Naive thymus-derived CD4-positive, alpha-beta T cell (primary cell): ENCODE data around the gene GID4. TPM values are rescaled to one million over a fixed set of nuclear protein-coding genes. Genes with fewer than 3 reads are reported as not detected.
"Not testable (repeated sequence)": the region's sequence is repeated elsewhere in the genome, so short reads cannot be mapped to it uniquely, and the experiment has no call there.

Experiments used
- ATAC-seq: fragments of 150-1000 bp; cut with Tn5 transposase; 2 replicates; pipeline ENCODE4 v1.10.0; 2021; ENCODE audit warnings: mild to moderate bottlenecking, moderate library complexity
- CTCF ChIA-PET: fragments of 350-600 bp; sonication (Branson Sonifier 250); formaldehyde crosslinking; loops from one replicate; lab custom pipeline; 2021; ENCODE audit warnings: antibody characterized with exemption; lab: Charles Lee
- POLR2A ChIA-PET: fragments of 350-600 bp; sonication (Branson Sonifier 250); formaldehyde crosslinking; loops from one replicate; lab custom pipeline; 2021; ENCODE audit warnings: antibody characterized with exemption, inconsistent platforms; lab: Charles Lee
- DNase-seq, 9 donors: peaks; one replicate each; pipeline versions ENCODE4 v3.0.0 to v3.0.0-alpha.2; 2020 to 2022; ENCODE audit warnings: mixed read lengths in 1 of 9
- H3K27ac ChIP-seq: one replicate; pipeline ENCODE4 v1.7.0; 2013; ENCODE audit warnings: mild to moderate bottlenecking, low read depth, low read length, moderate library complexity
- H3K27me3 ChIP-seq, 2 donors: one replicate each; pipeline ENCODE4 v1.7.0; 2013; ENCODE audit warnings: low read length in 2 of 2, mild to moderate bottlenecking in 2 of 2, moderate library complexity in 2 of 2; ENCODE audit not compliant: control insufficient read depth in 2 of 2, insufficient read depth in 2 of 2
- H3K36me3 ChIP-seq, 3 experiments: 1 replicate in 2 of 3; 2 replicates in 1 of 3; pipeline ENCODE4 v1.7.0; 2013; ENCODE audit warnings: low read length in 3 of 3, mild to moderate bottlenecking in 3 of 3, moderate library complexity in 1 of 3; ENCODE audit not compliant: insufficient read depth in 3 of 3, control insufficient read depth in 2 of 3
- H3K4me1 ChIP-seq, 2 donors: one replicate each; pipeline ENCODE4 v1.7.0; 2013; ENCODE audit warnings: low read length in 2 of 2, mild to moderate bottlenecking in 2 of 2, moderate library complexity in 1 of 2; ENCODE audit not compliant: control insufficient read depth in 2 of 2, insufficient read depth in 2 of 2
- H3K4me3 ChIP-seq: 2 replicates; pipeline ENCODE4 v1.7.0; 2013; ENCODE audit warnings: mild to moderate bottlenecking, low read length
- H3K9me3 ChIP-seq, 3 experiments: 1 replicate in 2 of 3; 2 replicates in 1 of 3; pipeline ENCODE4 v1.7.0; 2013; ENCODE audit warnings: low read length in 3 of 3; ENCODE audit not compliant: control insufficient read depth in 2 of 3
- H3K27ac Mint-ChIP-seq, 9 donors: one replicate each; pipeline ENCODE4 v1.8.0; 2020 to 2022; ENCODE audit warnings: mixed read lengths in 9 of 9, mild to moderate bottlenecking in 8 of 9, moderate library complexity in 5 of 9, inconsistent platforms in 2 of 9
- H3K27me3 Mint-ChIP-seq, 5 donors: one replicate each; pipeline ENCODE4 v1.8.0; 2021 to 2022; ENCODE audit warnings: mixed read lengths in 5 of 5, mild to moderate bottlenecking in 1 of 5
- H3K36me3 Mint-ChIP-seq, 5 donors: one replicate each; pipeline ENCODE4 v1.8.0; 2020 to 2022; ENCODE audit warnings: mixed read lengths in 5 of 5, mild to moderate bottlenecking in 3 of 5, inconsistent platforms in 1 of 5
- H3K4me1 Mint-ChIP-seq, 7 donors: one replicate each; pipeline ENCODE4 v1.8.0; 2020 to 2022; ENCODE audit warnings: mixed read lengths in 7 of 7, mild to moderate bottlenecking in 3 of 7, inconsistent platforms in 1 of 7
- H3K4me3 Mint-ChIP-seq, 10 donors: one replicate each; pipeline ENCODE4 v1.8.0; 2020 to 2022; ENCODE audit warnings: mild to moderate bottlenecking in 10 of 10, mixed read lengths in 10 of 10, moderate library complexity in 6 of 10, inconsistent platforms in 2 of 10
- H3K9me3 Mint-ChIP-seq, 11 donors: one replicate each; pipeline ENCODE4 v1.8.0; 2020 to 2022; ENCODE audit warnings: mixed read lengths in 11 of 11, mild to moderate bottlenecking in 4 of 11, inconsistent platforms in 1 of 11, moderate library complexity in 1 of 11
- intact Hi-C, 2 donors: fragments of 100-400 bp; cut with micrococcal nuclease; formaldehyde crosslinking; loops; one replicate each; pipeline ENCODE4 v1.15.1; 2023
- polyA plus RNA-seq, 2 donors: library from polyadenylated mRNA; unstranded; fragments of 300-500 nt; fragmentation: Illumina TruSeq; gene quantifications; one replicate each; pipeline ENCODE4 v1.2.3, GENCODE V29; 2021
- total RNA-seq, 6 experiments: library from RNA in 5 of 6; stranded (reverse) in 5 of 6; gene quantifications; 1 replicate in 5 of 6; 2 replicates in 1 of 6; pipeline ENCODE4 v1.2.3 and lab custom pipeline; 2021 to 2026

The GID4 gene
- total and polyA plus RNA-seq, 7 experiments from 2014 or later: 5.9 to 11.4 (median 7.0) TPM

- H3K27ac ChIP-seq, intact Hi-C loops, H3K9me3 Mint-ChIP-seq, DNase-seq, POLR2A ChIA-PET, H3K4me3 ChIP-seq, ATAC-seq, H3K4me3 Mint-ChIP-seq, H3K36me3 Mint-ChIP-seq, H3K4me1 Mint-ChIP-seq, H3K27ac Mint-ChIP-seq, H3K4me1 ChIP-seq, H3K36me3 ChIP-seq, CTCF ChIA-PET, H3K9me3 ChIP-seq, H3K27me3 ChIP-seq, H3K27me3 Mint-ChIP-seq: not testable (repeated sequence)
Measured at GRCh38 chr17:17995887-17996286, 43.3 kb upstream of the GID4 start.

GRCh38 chr17:17998934-17999333, 40.3 kb upstream of the GID4 start:
- H3K27me3 Mint-ChIP-seq: no peaks in the 10 kb centered on the region
- no peaks in the 10 kb centered on the region for H3K36me3 ChIP-seq
- H3K4me1 ChIP-seq: no peaks in the 10 kb centered on the region
- H3K27ac ChIP-seq: no peak overlapping the region
- no peaks in the 10 kb centered on the region for H3K9me3 Mint-ChIP-seq
- H3K4me3 ChIP-seq: no peak overlapping the region
- H3K27me3 ChIP-seq: no peaks in the 10 kb centered on the region
- no peaks in the 10 kb centered on the region for H3K36me3 Mint-ChIP-seq
- ATAC-seq: no peak
- no peaks in the 10 kb centered on the region for H3K4me1 Mint-ChIP-seq
- H3K4me3 Mint-ChIP-seq: no peak overlapping the region
- H3K9me3 ChIP-seq: no peaks in the 10 kb centered on the region
- ChIA-PET POLR2A (no interaction called here), CTCF (no interaction called here)
- DNase-seq: no peak
- H3K27ac Mint-ChIP-seq: no peak overlapping the region
- intact Hi-C loops: no loop called here

GRCh38 chr17:17999364-18000029, 39.7 kb upstream of the GID4 start:
- DNase-seq (no peak), ATAC-seq (no peak)
- Mint-ChIP-seq H3K36me3 (no peaks in the 10 kb centered on the region), H3K4me3 (no peak overlapping the region), H3K27me3 (no peaks in the 10 kb centered on the region), H3K27ac (peak overlapping the region in 1 of 9 donors; percentile 63), H3K4me1 (no peaks in the 10 kb centered on the region), H3K9me3 (no peaks in the 10 kb centered on the region)
- ChIA-PET POLR2A (interaction anchor here (0.8 kb wide), 1 partner anchor 184 kb away, joined by 3 read pairs; no protein-coding TSS in a partner anchor), CTCF (no interaction called here)
- no peaks in the 10 kb centered on the region for H3K27me3 ChIP-seq
- H3K4me3 ChIP-seq: no peak overlapping the region
- H3K9me3 ChIP-seq: no peaks in the 10 kb centered on the region
- H3K4me1 ChIP-seq: no peaks in the 10 kb centered on the region
- no peak overlapping the region for H3K27ac ChIP-seq
- intact Hi-C loops: no loop called here
- no peaks in the 10 kb centered on the region for H3K36me3 ChIP-seq

- no peaks in the 10 kb centered on the region for H3K27me3 ChIP-seq
- H3K9me3 ChIP-seq: no peaks in the 10 kb centered on the region
- no peak overlapping the region for H3K27ac ChIP-seq
- H3K4me1 Mint-ChIP-seq: no peaks in the 10 kb centered on the region
- H3K4me3 Mint-ChIP-seq: no peak overlapping the region
- H3K27ac Mint-ChIP-seq: no peak overlapping the region
- H3K27me3 Mint-ChIP-seq: no peaks in the 10 kb centered on the region
- H3K4me1 ChIP-seq: no peaks in the 10 kb centered on the region
- H3K4me3 ChIP-seq: no peak overlapping the region
- H3K36me3 ChIP-seq: no peaks in the 10 kb centered on the region
- no peak for ATAC-seq
- no peaks in the 10 kb centered on the region for H3K36me3 Mint-ChIP-seq
- ChIA-PET POLR2A (interaction anchor here (0.8 kb wide), 1 partner anchor 184 kb away, joined by 3 read pairs; no protein-coding TSS in a partner anchor), CTCF (no interaction called here)
- intact Hi-C loops: no loop called here
- DNase-seq: no peak
- no peaks in the 10 kb centered on the region for H3K9me3 Mint-ChIP-seq
Measured at GRCh38 chr17:18000030-18000408, 39.2 kb upstream of the GID4 start.

- CTCF ChIA-PET: interaction anchor here (0.6 to 0.8 kb wide), 2 partner anchors 16 to 327 kb away, joined by 4 read pairs; no protein-coding TSS in a partner anchor
- H3K9me3 Mint-ChIP-seq: no peaks in the 10 kb centered on the region
Measured at GRCh38 chr17:18002171-18002570, 37.0 kb upstream of the GID4 start.

GRCh38 chr17:18004345-18004744, 34.9 kb upstream of the GID4 start:
- peaks cover 0 to 14% (median 0%) of the 10 kb centered on the region in 3 experiments for H3K36me3 ChIP-seq
- no peaks in the 10 kb centered on the region for H3K27me3 ChIP-seq
- H3K9me3 ChIP-seq: no peaks in the 10 kb centered on the region
- Mint-ChIP-seq H3K4me1 (peaks cover 0 to 5% (median 0%) of the 10 kb centered on the region in 7 donors), H3K9me3 (peaks cover 0 to 1% (median 0%) of the 10 kb centered on the region in 11 donors), H3K27ac (no peak overlapping the region), H3K36me3 (peaks cover 0 to 14% (median 0%) of the 10 kb centered on the region in 5 donors), H3K4me3 (no peak overlapping the region), H3K27me3 (no peaks in the 10 kb centered on the region)
- H3K4me3 ChIP-seq: no peak overlapping the region
- intact Hi-C loops: no loop called here
- no peak for ATAC-seq
- ChIA-PET POLR2A (no interaction called here), CTCF (no interaction called here)
- DNase-seq: no peak
- no peaks in the 10 kb centered on the region for H3K4me1 ChIP-seq
- no peak overlapping the region for H3K27ac ChIP-seq

More at GRCh38 chr17:18002171-18002570, 37.0 kb upstream of the GID4 start:
- H3K27me3 Mint-ChIP-seq: no peaks in the 10 kb centered on the region
- Histone ChIP-seq H3K4me3 (no peak overlapping the region), H3K9me3 (no peaks in the 10 kb centered on the region), H3K36me3 (peaks cover 0 to 7% (median 0%) of the 10 kb centered on the region in 3 experiments), H3K27ac (no peak overlapping the region), H3K27me3 (no peaks in the 10 kb centered on the region), H3K4me1 (no peaks in the 10 kb centered on the region)
- ATAC-seq (no peak), DNase-seq (no peak)
- peaks cover 0 to 4% (median 0%) of the 10 kb centered on the region in 5 donors for H3K36me3 Mint-ChIP-seq
- intact Hi-C loops: no loop called here
- POLR2A ChIA-PET: interaction anchor here (0.7 kb wide), 1 partner anchor 28 kb away, joined by 3 read pairs; no protein-coding TSS in a partner anchor
- peak overlapping the region in 1 of 9 donors; percentile 15 for H3K27ac Mint-ChIP-seq
- peaks cover 0 to 5% (median 0%) of the 10 kb centered on the region in 7 donors for H3K4me1 Mint-ChIP-seq
- H3K4me3 Mint-ChIP-seq: no peak overlapping the region

- Mint-ChIP-seq H3K4me1 (peaks cover 0 to 5% (median 0%) of the 10 kb centered on the region in 7 donors), H3K9me3 (peaks cover 0 to 1% (median 0%) of the 10 kb centered on the region in 11 donors), H3K27ac (no peak overlapping the region), H3K27me3 (no peaks in the 10 kb centered on the region), H3K4me3 (no peak overlapping the region), H3K36me3 (peaks cover 0 to 19% (median 0%) of the 10 kb centered on the region in 5 donors)
- CTCF ChIA-PET: no interaction called here
- ATAC-seq (no peak), DNase-seq (no peak)
- H3K4me3 ChIP-seq: no peak overlapping the region
- H3K27me3 ChIP-seq: no peaks in the 10 kb centered on the region
- intact Hi-C loops: no loop called here
- POLR2A ChIA-PET: no interaction called here
- no peaks in the 10 kb centered on the region for H3K9me3 ChIP-seq
- no peaks in the 10 kb centered on the region for H3K4me1 ChIP-seq
- H3K36me3 ChIP-seq: peaks cover 0 to 19% (median 0%) of the 10 kb centered on the region in 3 experiments
- H3K27ac ChIP-seq: no peak overlapping the region
Measured at GRCh38 chr17:18004884-18005305, 34.3 kb upstream of the GID4 start.
